HepG2 (cell line): ENCODE results near the gene CXCR5. TPM values are rescaled to one million over a fixed set of nuclear protein-coding genes. Genes with fewer than 3 reads are reported as not detected.

Experiments
- ARID5B ChIP-seq: IDR thresholded peaks from 2 replicates; pipeline ENCODE4 v1.4.0; 2020; ENCODE audit warnings: mild to moderate bottlenecking, missing genetic modification reagents
- DRAP1 ChIP-seq: IDR thresholded peaks from 2 replicates; pipeline ENCODE4 v1.6.1; 2016; ENCODE audit warnings: missing genetic modification reagents, missing compliant biosample characterization
- GATA4 ChIP-seq: sonication (generic); IDR thresholded peaks from 2 replicates; pipeline ENCODE4 v1.6.1; 2016; ENCODE audit warnings: antibody characterized with exemption, low read depth, borderline replicate concordance
- GFI1 ChIP-seq: sonication (generic); formaldehyde crosslinking; IDR thresholded peaks from 2 replicates; pipeline ENCODE4 v1.5.0; 2020; ENCODE audit warnings: missing genetic modification reagents, mild to moderate bottlenecking, borderline replicate concordance
- HOMEZ ChIP-seq: IDR thresholded peaks from 2 replicates; pipeline ENCODE4 v1.6.1; 2016; ENCODE audit warnings: low read depth
- HOXA3 ChIP-seq: sonication (generic); formaldehyde crosslinking; IDR thresholded peaks from 2 replicates; pipeline ENCODE4 v1.5.0; 2020; ENCODE audit warnings: missing genetic modification reagents
- KLF15 ChIP-seq: sonication (generic); formaldehyde crosslinking; IDR thresholded peaks from 2 replicates; pipeline ENCODE4 v1.8.1; 2023; ENCODE audit warnings: borderline replicate concordance, mild to moderate bottlenecking, inconsistent platforms, missing genetic modification reagents, mixed read lengths
- MBNL3 ChIP-seq: fragments of 250-450 bp; sonication (Bioruptor Pico); conservative IDR thresholded peaks from 2 replicates; pipeline ENCODE4 v1.8.0; 2022; ENCODE audit warnings: mild to moderate bottlenecking, inconsistent platforms
- NCOA5 ChIP-seq: sonication (generic); formaldehyde crosslinking; IDR thresholded peaks from 2 replicates; pipeline ENCODE4 v1.4.0; 2020; ENCODE audit warnings: missing genetic modification reagents
- NKX3-1 ChIP-seq: sonication (generic); formaldehyde crosslinking; IDR thresholded peaks from 2 replicates; pipeline ENCODE4 v1.5.0; 2020; ENCODE audit warnings: missing genetic modification reagents
- NONO ChIP-seq, 2 experiments: fragments of 450-650 bp in 1 of 2; sonication (generic) in 1 of 2; formaldehyde crosslinking in 1 of 2; IDR thresholded peaks in 1 of 2; conservative IDR thresholded peaks in 1 of 2; 2 replicates each; pipeline versions ENCODE4 v1.6.1 to v1.8.0; 2017 to 2022; ENCODE audit warnings: mild to moderate bottlenecking in 1 of 2, missing genetic modification reagents in 1 of 2, moderate library complexity in 1 of 2
- PREB ChIP-seq: sonication (generic); formaldehyde crosslinking; IDR thresholded peaks from 2 replicates; pipeline ENCODE4 v1.4.0; 2020; ENCODE audit warnings: missing genetic modification reagents
- SKI ChIP-seq: fragments of 450-650 bp; IDR thresholded peaks from one replicate; pipeline ENCODE4 v1.6.1; 2018; ENCODE audit warnings: mild to moderate bottlenecking; ENCODE audit not compliant: partially characterized antibody
- SMAD9 ChIP-seq: sonication (generic); formaldehyde crosslinking; IDR thresholded peaks from 2 replicates; pipeline ENCODE4 v1.5.1; 2020; ENCODE audit warnings: mild to moderate bottlenecking, missing genetic modification reagents
- ZMYM2 ChIP-seq: sonication (generic); formaldehyde crosslinking; IDR thresholded peaks from 2 replicates; pipeline ENCODE4 v1.8.0; 2022; ENCODE audit warnings: mild to moderate bottlenecking, missing genetic modification reagents
- ZNF513 ChIP-seq: sonication (generic); formaldehyde crosslinking; conservative IDR thresholded peaks from 2 replicates; pipeline ENCODE4 v1.5.0; 2020; ENCODE audit warnings: missing genetic modification reagents
- ZNF557 ChIP-seq: sonication (generic); formaldehyde crosslinking; IDR thresholded peaks from 2 replicates; pipeline ENCODE4 v1.4.0; 2020; ENCODE audit warnings: missing genetic modification reagents
- ZNF569 ChIP-seq: sonication (generic); formaldehyde crosslinking; IDR thresholded peaks from 2 replicates; pipeline ENCODE4 v1.5.0; 2020; ENCODE audit warnings: mild to moderate bottlenecking, missing genetic modification reagents, moderate library complexity, borderline replicate concordance
- ZNF570 ChIP-seq: sonication (generic); formaldehyde crosslinking; IDR thresholded peaks from 2 replicates; pipeline ENCODE4 v1.4.0; 2020; ENCODE audit warnings: mild to moderate bottlenecking, missing genetic modification reagents, borderline replicate concordance
- ZNF784 ChIP-seq: sonication (generic); formaldehyde crosslinking; IDR thresholded peaks from 2 replicates; pipeline ENCODE4 v1.5.1; 2020; ENCODE audit warnings: missing genetic modification reagents, mild to moderate bottlenecking, borderline replicate concordance
- polyA plus RNA-seq, 8 experiments: library from polyadenylated mRNA; depleted of rRNA in 3 of 8; stranded (reverse) in 7 of 8; unstranded in 1 of 8; fragments of >200 nt; fragmentation: Illumina TruSeq in 4 of 8; extraction: Trizol in 4 of 8; gene quantifications; 2 replicates each; pipeline versions ENCODE4 v1.2.1 to v1.2.3, GENCODE V29; 2011 to 2016; ENCODE audit warnings: low read depth in 4 of 8, missing spikeins in 1 of 8, mixed read lengths in 1 of 8; ENCODE audit not compliant: insufficient read depth in 1 of 8
- total RNA-seq, 5 experiments: library from RNA; depleted of rRNA; stranded (reverse); fragments of >200 nt; fragmentation: Illumina TruSeq; extraction: Trizol; gene quantifications; 2 replicates each; pipeline ENCODE4 v1.2.3, GENCODE V29; 2016; ENCODE audit warnings: low read depth in 1 of 5

The CXCR5 gene
- total and polyA plus RNA-seq, 2 of the 13 experiments (the other 11 are each of a cell fraction or from before 2014, with no cell fraction given) = not detected

- no peak for TF ChIP-seq MBNL3 (CRISPR knock-in tag)
- TF ChIP-seq HOXA3 (CRISPR knock-in tag) = 0 out of 2 replicates have a peak, but pooled peaks have one; percentile 24
- no peak for TF ChIP-seq ZNF557 (CRISPR knock-in tag)
- TF ChIP-seq NCOA5 (CRISPR knock-in tag) = no peak
- TF ChIP-seq ZNF570 (CRISPR knock-in tag) = no peak
- TF ChIP-seq GATA4 = no peak
- 0 out of 2 replicates have a peak, but pooled peaks have one; percentile 21 for TF ChIP-seq HOMEZ (CRISPR knock-in tag)
- TF ChIP-seq NKX3-1 (CRISPR knock-in tag) = no peak
- no peak for TF ChIP-seq ZNF513 (CRISPR knock-in tag)
- no peak for TF ChIP-seq ZNF784 (CRISPR knock-in tag)
- no peak for TF ChIP-seq SKI
- TF ChIP-seq PREB (CRISPR knock-in tag) = no peak
- no peak for TF ChIP-seq GFI1 (CRISPR knock-in tag)
- TF ChIP-seq ARID5B (CRISPR knock-in tag) = peak; percentile 31; the same call in 1 of the 2 replicates
- no peak for TF ChIP-seq NONO (IDR thresholded peaks at IDR 0.05)
- TF ChIP-seq NONO (CRISPR knock-in tag; conservative IDR thresholded peaks at IDR 0.05) = peak; percentile 77; the same call in 1 of the 2 replicates
- no peak for TF ChIP-seq ZMYM2
- no peak for TF ChIP-seq KLF15
- 0 out of 2 replicates have a peak, but pooled peaks have one; percentile 45 for TF ChIP-seq SMAD9
- no peak for TF ChIP-seq ZNF569 (CRISPR knock-in tag)
- no peak for TF ChIP-seq DRAP1 (CRISPR knock-in tag)
These were observed 46.5 kb downstream of the CXCR5 start (continued) for GRCh38 chr11:118930094-118930712.
